A673 (cell line): Measurements from ENCODE around the gene GSDMA.

Source experiments
- CTCF ChIP-seq: fragments of 300-800, 200-600 bp; sonication (generic); conservative IDR thresholded peaks from 2 replicates; pipeline ENCODE4 v1.5.1; 2017; ENCODE audit warnings: low read depth, mild to moderate bottlenecking, antibody characterized with exemption, low read length, moderate library complexity, mixed read lengths
- EZH2 ChIP-seq: fragments of 200-600 bp; sonication (generic); IDR thresholded peaks from 2 replicates; pipeline ENCODE4 v1.6.1; 2017; ENCODE audit warnings: borderline replicate concordance, low read depth, mild to moderate bottlenecking, mixed read lengths, antibody characterized with exemption, low read length; ENCODE audit not compliant: poor library complexity, severe bottlenecking

- TF ChIP-seq CTCF = no peak
- no peak for TF ChIP-seq EZH2
Observed at GRCh38 chr17:39922006-39922405, 40.8 kb upstream of the GSDMA start.
